ENCODE data around the gene SEC24D. TPM values are rescaled to one million over a fixed set of nuclear protein-coding genes. Genes with fewer than 3 reads are reported as not detected.
A peak's percentile ranks its signal among the peaks of the same experiment; 100 is the strongest.

SEC24D gene
- total and polyA plus RNA-seq, 9 of the 15 experiments (the other 6 are each of a cell fraction or from before 2014, with no cell fraction given) = 7.1 to 22.5 (median 11.3) TPM

DNA sequence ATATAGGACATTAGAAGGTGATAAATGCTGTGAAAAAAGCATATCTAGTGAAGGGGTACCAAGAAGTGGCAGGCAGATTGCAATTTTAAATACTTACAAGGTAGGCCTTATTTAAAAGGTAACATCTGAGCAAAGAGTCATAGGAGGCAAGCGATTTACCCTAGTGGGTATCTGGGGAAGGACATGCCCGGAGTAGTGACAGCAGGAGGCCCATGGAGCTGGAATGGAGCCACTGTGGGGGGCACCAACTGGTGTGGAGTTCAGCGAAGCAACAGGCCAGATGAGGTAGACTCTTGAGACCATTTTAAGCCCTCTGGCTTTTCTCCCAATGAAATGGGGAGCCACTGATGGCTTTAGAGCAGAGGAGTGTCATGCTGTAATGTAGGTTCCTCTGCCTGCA lies 37.3 kb downstream of the SEC24D start:
- no peaks in the 10 kb centered on the region for H3K9me3 ChIP-seq (replicated peaks; ENCODE audit: control insufficient read depth, insufficient read depth, low read depth, low read length)
- no peak overlapping the region for H3K27ac ChIP-seq (ENCODE audit: extremely low read depth, low read depth, low read length)
- DNase-seq (ENCODE audit: extremely low read depth in 1 of 4, low spot score in 3 of 4) (no peak), ATAC-seq (0 out of 3 replicates have a peak, but pooled peaks have one; percentile 34), FAIRE-seq (no peak)
- H3K27me3 ChIP-seq (ENCODE audit: control insufficient read depth in 2 of 2, insufficient read depth in 2 of 2, low read length in 2 of 2) = no peaks in the 10 kb centered on the region
- H4K20me1 ChIP-seq (replicated peaks; ENCODE audit: control insufficient read depth, insufficient read depth, low read length) = no peaks in the 10 kb centered on the region; the same call in 1 of the 2 replicates
- H2AFZ ChIP-seq (ENCODE audit: low read depth, low read length) = no peak overlapping the region
- no peaks in the 10 kb centered on the region for H3K9me1 ChIP-seq (ENCODE audit: control insufficient read depth, insufficient read depth, low read length)
- in situ Hi-C loops (cut with MboI) = no loop called here
- no peaks in the 10 kb centered on the region for H3K4me1 ChIP-seq (replicated peaks in 1 of 2; ENCODE audit: control insufficient read depth in 2 of 2, insufficient read depth in 2 of 2, low read length in 2 of 2)
- no peak overlapping the region for H3K4me3 ChIP-seq
- TF ChIP-seq, protein P1, sequence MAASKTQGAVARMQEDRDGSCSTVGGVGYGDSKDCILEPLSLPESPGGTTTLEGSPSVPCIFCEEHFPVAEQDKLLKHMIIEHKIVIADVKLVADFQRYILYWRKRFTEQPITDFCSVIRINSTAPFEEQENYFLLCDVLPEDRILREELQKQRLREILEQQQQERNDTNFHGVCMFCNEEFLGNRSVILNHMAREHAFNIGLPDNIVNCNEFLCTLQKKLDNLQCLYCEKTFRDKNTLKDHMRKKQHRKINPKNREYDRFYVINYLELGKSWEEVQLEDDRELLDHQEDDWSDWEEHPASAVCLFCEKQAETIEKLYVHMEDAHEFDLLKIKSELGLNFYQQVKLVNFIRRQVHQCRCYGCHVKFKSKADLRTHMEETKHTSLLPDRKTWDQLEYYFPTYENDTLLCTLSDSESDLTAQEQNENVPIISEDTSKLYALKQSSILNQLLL (CRISPR knock-in tag; IDR thresholded peaks at IDR 0.05; ENCODE audit: borderline replicate concordance) = no peak
- TF ChIP-seq, protein P2, sequence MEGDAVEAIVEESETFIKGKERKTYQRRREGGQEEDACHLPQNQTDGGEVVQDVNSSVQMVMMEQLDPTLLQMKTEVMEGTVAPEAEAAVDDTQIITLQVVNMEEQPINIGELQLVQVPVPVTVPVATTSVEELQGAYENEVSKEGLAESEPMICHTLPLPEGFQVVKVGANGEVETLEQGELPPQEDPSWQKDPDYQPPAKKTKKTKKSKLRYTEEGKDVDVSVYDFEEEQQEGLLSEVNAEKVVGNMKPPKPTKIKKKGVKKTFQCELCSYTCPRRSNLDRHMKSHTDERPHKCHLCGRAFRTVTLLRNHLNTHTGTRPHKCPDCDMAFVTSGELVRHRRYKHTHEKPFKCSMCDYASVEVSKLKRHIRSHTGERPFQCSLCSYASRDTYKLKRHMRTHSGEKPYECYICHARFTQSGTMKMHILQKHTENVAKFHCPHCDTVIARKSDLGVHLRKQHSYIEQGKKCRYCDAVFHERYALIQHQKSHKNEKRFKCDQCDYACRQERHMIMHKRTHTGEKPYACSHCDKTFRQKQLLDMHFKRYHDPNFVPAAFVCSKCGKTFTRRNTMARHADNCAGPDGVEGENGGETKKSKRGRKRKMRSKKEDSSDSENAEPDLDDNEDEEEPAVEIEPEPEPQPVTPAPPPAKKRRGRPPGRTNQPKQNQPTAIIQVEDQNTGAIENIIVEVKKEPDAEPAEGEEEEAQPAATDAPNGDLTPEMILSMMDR (IDR thresholded peaks at IDR 0.05 in 2 of 3, conservative IDR thresholded peaks at IDR 0.05 in 1 of 3; ENCODE audit: insufficient read depth in 2 of 3, low read depth in 1 of 3, low read length in 3 of 3) = 0 out of 6 replicates have a peak, but pooled peaks of 1 of the 3 experiments have one; percentile 11
- TF ChIP-seq, protein P3, sequence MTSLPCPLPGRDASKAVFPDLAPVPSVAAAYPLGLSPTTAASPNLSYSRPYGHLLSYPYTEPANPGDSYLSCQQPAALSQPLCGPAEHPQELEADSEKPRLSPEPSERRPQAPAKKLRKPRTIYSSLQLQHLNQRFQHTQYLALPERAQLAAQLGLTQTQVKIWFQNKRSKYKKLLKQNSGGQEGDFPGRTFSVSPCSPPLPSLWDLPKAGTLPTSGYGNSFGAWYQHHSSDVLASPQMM (CRISPR knock-in tag; IDR thresholded peaks at IDR 0.05) = no peak
- TF ChIP-seq ZNF124 (CRISPR knock-in tag; IDR thresholded peaks at IDR 0.05) = no peak
- ChIA-PET CTCF (ENCODE audit: low intra/inter-chr PET ratio) (no interaction called here), POLR2A (no interaction called here)
- no peak overlapping the region for H3K9ac ChIP-seq (ENCODE audit: insufficient read depth in 1 of 2, low read depth in 2 of 2, low read length in 2 of 2)
- BruUV-seq (replicated peaks) = no TSS peak
- no peaks in the 10 kb centered on the region for H3K79me2 ChIP-seq (ENCODE audit: control insufficient read depth, insufficient read depth, low read length)
- peaks cover 44% of the 10 kb centered on the region for H3K36me3 ChIP-seq (ENCODE audit: control insufficient read depth, insufficient read depth, low read length)
- H3K4me2 ChIP-seq (ENCODE audit: insufficient read depth, low read length) = no peak overlapping the region
- 80% methylated on average over 3 of the region's 3 CpGs for WGBS (ENCODE audit: insufficient coverage, low coverage, missing lambda C conversion rate)
- intact Hi-C loops (cut with micrococcal nuclease) = no loop called here
